K562 (cell line): ENCODE data around the gene PAIP1. TPM values are rescaled to one million over a fixed set of nuclear protein-coding genes. Genes with fewer than 3 reads are reported as not detected.
A peak's percentile ranks its signal among the peaks of the same experiment; 100 is the strongest.

Experiments
- CBFB ChIP-seq: sonication (generic); formaldehyde crosslinking; IDR thresholded peaks from 2 replicates; pipeline ENCODE4 v1.4.0; 2020; ENCODE audit warnings: mild to moderate bottlenecking, missing genetic modification reagents
- CBX1 ChIP-seq: sonication (generic); IDR thresholded peaks from 2 replicates; pipeline ENCODE4 v1.6.1; 2016; ENCODE audit warnings: antibody characterized with exemption, low read depth, mild to moderate bottlenecking
- DACH1 ChIP-seq: fragments of 450-650 bp; IDR thresholded peaks from 2 replicates; pipeline ENCODE4 v1.6.1; 2018; ENCODE audit not compliant: partially characterized antibody
- DNMT1 ChIP-seq: fragments of 450-650 bp; IDR thresholded peaks from 2 replicates; pipeline ENCODE4 v1.6.1; 2016; ENCODE audit warnings: antibody characterized with exemption, mild to moderate bottlenecking
- FOXM1 ChIP-seq, 2 experiments: fragments of 450-650 bp in 1 of 2; sonication (generic) in 1 of 2; formaldehyde crosslinking in 1 of 2; IDR thresholded peaks; 2 replicates each; pipeline versions ENCODE4 v1.6.1 to v1.9.0; 2017 to 2022; ENCODE audit warnings: low read depth in 2 of 2, mild to moderate bottlenecking in 2 of 2, missing genetic modification reagents in 1 of 2, moderate library complexity in 1 of 2
- HDAC1 ChIP-seq, 2 experiments: fragments of 450-650 bp; IDR thresholded peaks; 2 replicates each; pipeline ENCODE4 v1.6.1; 2016 to 2017; ENCODE audit warnings: inconsistent platforms in 1 of 2, mild to moderate bottlenecking in 1 of 2, moderate library complexity in 1 of 2
- ID3 ChIP-seq, 2 experiments: fragments of 250-450 bp in 1 of 2; fragments of 450-650 bp in 1 of 2; sonication (Bioruptor Pico) in 1 of 2; IDR thresholded peaks; 2 replicates each; pipeline versions ENCODE4 v1.6.1 to v1.8.0; 2016 to 2021; ENCODE audit warnings: mild to moderate bottlenecking in 2 of 2, moderate library complexity in 2 of 2, missing compliant biosample characterization in 1 of 2, missing genetic modification characterization in 1 of 2
- MED1 ChIP-seq: sonication (generic); formaldehyde crosslinking; IDR thresholded peaks from 2 replicates; pipeline ENCODE4 v1.8.1; 2023; ENCODE audit warnings: missing genetic modification reagents, borderline replicate concordance
- MITF ChIP-seq: IDR thresholded peaks from 2 replicates; pipeline ENCODE4 v1.6.1; 2014; ENCODE audit warnings: antibody characterized with exemption
- MTA3 ChIP-seq: fragments of 450-650 bp; formaldehyde crosslinking; IDR thresholded peaks from 2 replicates; pipeline ENCODE4 v1.6.1; 2017; ENCODE audit warnings: mild to moderate bottlenecking, borderline replicate concordance
- NFATC3 ChIP-seq: fragments of 450-650 bp; IDR thresholded peaks from 2 replicates; pipeline ENCODE4 v1.6.1; 2017; ENCODE audit warnings: mild to moderate bottlenecking
- PYGO2 ChIP-seq: fragments of 450-650 bp; IDR thresholded peaks from 2 replicates; pipeline ENCODE4 v1.6.1; 2016; ENCODE audit warnings: mild to moderate bottlenecking, missing genetic modification characterization, moderate library complexity, missing compliant biosample characterization
- RB1 ChIP-seq: fragments of 450-650 bp; IDR thresholded peaks from 2 replicates; pipeline ENCODE4 v1.6.1; 2017; ENCODE audit warnings: low read depth, mild to moderate bottlenecking
- SRSF7 ChIP-seq: fragments of 200-400 bp; formaldehyde crosslinking; optimal IDR thresholded peaks from 2 replicates; pipeline ENCODE3; 2017; ENCODE audit warnings: mild to moderate bottlenecking, low read depth, low read length
- STAT5B ChIP-seq: fragments of 250-450 bp; sonication (Bioruptor Pico); IDR thresholded peaks from 2 replicates; pipeline ENCODE4 v1.8.0; 2021; ENCODE audit warnings: mild to moderate bottlenecking, inconsistent platforms
- ZC3H4 ChIP-seq: sonication (generic); formaldehyde crosslinking; IDR thresholded peaks from 2 replicates; pipeline ENCODE4 v1.9.0; 2021; ENCODE audit warnings: missing genetic modification reagents, borderline replicate concordance
- ZKSCAN8 ChIP-seq: fragments of 200-800 bp; sonication (Bioruptor generic); IDR thresholded peaks from 2 replicates; pipeline ENCODE4 v1.6.1; 2016; ENCODE audit warnings: missing genetic modification characterization, missing compliant biosample characterization
- ZNF277 ChIP-seq: fragments of 250-450 bp; sonication (Bioruptor Pico); IDR thresholded peaks from 2 replicates; pipeline ENCODE4 v1.8.0; 2022; ENCODE audit warnings: inconsistent platforms, mild to moderate bottlenecking, moderate library complexity, borderline replicate concordance
- polyA plus RNA-seq, 8 experiments: library from polyadenylated mRNA; depleted of rRNA in 4 of 8; stranded (reverse) in 5 of 8; unstranded in 3 of 8; fragments of >200 nt; fragmentation: Nextera tagmentation in 2 of 8; fragmentation: Illumina TruSeq in 1 of 8; extraction: Ambion mirVana in 2 of 8; extraction: Trizol in 1 of 8; gene quantifications; 2 replicates each; pipeline versions ENCODE4 v1.2.1 to v1.2.3, GENCODE V29; 2011 to 2014; ENCODE audit warnings: inconsistent platforms in 1 of 8, missing spikeins in 1 of 8
- total RNA-seq, 7 experiments: library from RNA; depleted of rRNA in 6 of 7; stranded (reverse); fragments of >200 nt in 6 of 7; fragmentation: Illumina TruSeq in 2 of 7; extraction: Trizol in 2 of 7; gene quantifications; 2 replicates each; pipeline versions ENCODE4 v1.2.1 to v1.2.3, GENCODE V29; 2011 to 2021; ENCODE audit warnings: low replicate concordance in 1 of 7
- TF ChIP-seq, protein P1 (sequence below): IDR thresholded peaks from 2 replicates; pipeline ENCODE4 v1.6.1; 2011; ENCODE audit warnings: borderline replicate concordance, low read depth, mild to moderate bottlenecking, moderate library complexity, low read length; ENCODE audit not compliant: insufficient read depth, poor library complexity, severe bottlenecking

PAIP1 gene
- total and polyA plus RNA-seq, 9 of the 15 experiments (the other 6 are each of a cell fraction or from before 2014, with no cell fraction given) = 51.7 to 181 (median 102) TPM

- TF ChIP-seq RB1 = peak; percentile 41
- TF ChIP-seq MED1 (CRISPR knock-in tag) = no peak
- TF ChIP-seq ZKSCAN8 (CRISPR knock-in tag) = 0 out of 2 replicates have a peak, but pooled peaks have one; percentile 54
- TF ChIP-seq, protein P1, sequence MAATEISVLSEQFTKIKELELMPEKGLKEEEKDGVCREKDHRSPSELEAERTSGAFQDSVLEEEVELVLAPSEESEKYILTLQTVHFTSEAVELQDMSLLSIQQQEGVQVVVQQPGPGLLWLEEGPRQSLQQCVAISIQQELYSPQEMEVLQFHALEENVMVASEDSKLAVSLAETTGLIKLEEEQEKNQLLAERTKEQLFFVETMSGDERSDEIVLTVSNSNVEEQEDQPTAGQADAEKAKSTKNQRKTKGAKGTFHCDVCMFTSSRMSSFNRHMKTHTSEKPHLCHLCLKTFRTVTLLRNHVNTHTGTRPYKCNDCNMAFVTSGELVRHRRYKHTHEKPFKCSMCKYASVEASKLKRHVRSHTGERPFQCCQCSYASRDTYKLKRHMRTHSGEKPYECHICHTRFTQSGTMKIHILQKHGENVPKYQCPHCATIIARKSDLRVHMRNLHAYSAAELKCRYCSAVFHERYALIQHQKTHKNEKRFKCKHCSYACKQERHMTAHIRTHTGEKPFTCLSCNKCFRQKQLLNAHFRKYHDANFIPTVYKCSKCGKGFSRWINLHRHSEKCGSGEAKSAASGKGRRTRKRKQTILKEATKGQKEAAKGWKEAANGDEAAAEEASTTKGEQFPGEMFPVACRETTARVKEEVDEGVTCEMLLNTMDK = no peak
- TF ChIP-seq CBX1 = peak; percentile 58; the same call in 1 of the 2 replicates
- no peak for TF ChIP-seq SRSF7
- peak; percentile 75; the same call in 1 of the 2 replicates for TF ChIP-seq CBFB (CRISPR knock-in tag)
- TF ChIP-seq FOXM1 (IDR thresholded peaks at IDR 0.05; ENCODE audit: low read depth) = peak; percentile 53
- TF ChIP-seq FOXM1 (CRISPR knock-in tag; IDR thresholded peaks at IDR 0.05; ENCODE audit: low read depth) = peak; percentile 79; the same call in 1 of the 2 replicates
- TF ChIP-seq ID3 (CRISPR knock-in tag; IDR thresholded peaks at IDR 0.05) = no peak
- TF ChIP-seq ID3 (tag; IDR thresholded peaks at IDR 0.05) = no peak
- no peak for TF ChIP-seq NFATC3
- no peak for TF ChIP-seq DACH1
- TF ChIP-seq ZNF277 (CRISPR knock-in tag) = no peak
- peak; percentile 80 for TF ChIP-seq MTA3
- 0 out of 2 replicates have a peak, but pooled peaks have one; percentile 22 for TF ChIP-seq DNMT1
- no peak for TF ChIP-seq PYGO2
- TF ChIP-seq ZC3H4 (CRISPR knock-in tag) = no peak
- TF ChIP-seq MITF = no peak
- no peak for TF ChIP-seq STAT5B (CRISPR knock-in tag)
- peak in 1 of 2 experiments; percentile 88; a peak in 2 of 4 replicates for TF ChIP-seq HDAC1 (IDR thresholded peaks at IDR 0.05)
Observed at GRCh38 chr5:43514816-43515677, 41.8 kb downstream of the PAIP1 start, which contains the start of gene C5orf34 (continued).
